GM21390 (cell line): ENCODE measurements around the gene SERPINE2.
"Not testable (repeated sequence)": the region's sequence is repeated elsewhere in the genome, so short reads cannot be mapped to it uniquely, and the experiment has no call there.

Experiments used
- ATAC-seq: cut with Tn5 transposase; IDR thresholded peaks from one replicate; pipeline ENCODE4 v1.9.1; 2021; ENCODE audit not compliant: unreplicated experiment

Gene SERPINE2

DNA sequence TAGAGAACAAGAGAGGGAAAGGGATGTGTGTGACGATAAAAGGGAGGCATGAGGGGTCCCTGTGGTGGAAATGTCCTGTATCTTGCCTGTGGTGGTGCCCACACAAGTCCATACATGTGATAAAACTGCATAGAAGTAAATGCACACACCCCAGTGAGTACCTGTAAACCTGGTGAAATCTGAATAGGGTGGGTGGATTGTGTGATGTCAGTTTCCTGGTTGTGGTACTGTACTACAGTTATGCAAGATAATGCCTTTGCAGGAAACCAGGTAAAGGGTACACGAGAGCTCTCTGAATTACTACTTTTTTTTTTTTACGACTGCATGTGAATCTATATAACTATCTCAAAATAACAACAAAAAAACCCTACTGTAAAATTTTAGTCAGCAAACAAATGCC is 22.1 kb downstream of the SERPINE2 start:
- no peak for ATAC-seq

DNA sequence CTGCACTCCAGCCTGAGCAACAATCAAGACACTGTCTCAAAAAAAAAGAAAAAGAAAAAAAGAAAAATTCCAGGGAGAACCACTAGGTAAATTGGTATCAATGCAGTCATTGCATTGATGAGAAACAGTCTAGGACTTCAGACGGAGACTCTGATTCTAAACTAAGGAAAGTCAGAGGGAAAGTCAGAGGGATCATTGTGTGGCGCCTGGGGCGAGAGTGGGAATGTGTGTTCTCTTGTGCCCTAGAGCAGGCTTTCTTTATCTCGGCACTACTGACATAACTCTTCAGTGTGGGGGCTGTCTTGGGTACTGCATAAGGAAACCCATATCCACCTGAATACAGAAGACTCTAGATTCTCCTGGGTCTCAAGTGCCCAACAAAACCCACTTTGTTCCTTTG is 24.8 kb downstream of the SERPINE2 start:
- ATAC-seq: no peak

DNA sequence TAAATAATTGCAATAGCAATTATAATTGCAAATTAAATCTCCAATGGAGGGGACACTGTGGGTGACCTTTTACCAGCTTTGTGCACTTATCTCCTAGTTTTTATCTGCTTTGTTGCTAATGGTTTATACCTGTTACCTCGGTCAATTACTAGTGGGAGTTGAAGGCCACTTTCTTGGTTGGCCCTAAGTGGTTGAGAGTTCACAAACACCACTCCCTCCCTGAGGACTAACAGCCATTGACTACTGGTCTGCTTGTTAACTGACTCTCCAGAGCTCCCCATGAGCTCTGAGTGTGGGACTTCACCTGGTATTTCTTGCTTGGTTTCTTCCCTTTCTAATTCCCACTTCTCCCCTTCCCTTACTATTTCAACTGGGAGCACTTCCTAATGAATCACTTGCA is 27.2 kb downstream of the SERPINE2 start:
- ATAC-seq: no peak

DNA sequence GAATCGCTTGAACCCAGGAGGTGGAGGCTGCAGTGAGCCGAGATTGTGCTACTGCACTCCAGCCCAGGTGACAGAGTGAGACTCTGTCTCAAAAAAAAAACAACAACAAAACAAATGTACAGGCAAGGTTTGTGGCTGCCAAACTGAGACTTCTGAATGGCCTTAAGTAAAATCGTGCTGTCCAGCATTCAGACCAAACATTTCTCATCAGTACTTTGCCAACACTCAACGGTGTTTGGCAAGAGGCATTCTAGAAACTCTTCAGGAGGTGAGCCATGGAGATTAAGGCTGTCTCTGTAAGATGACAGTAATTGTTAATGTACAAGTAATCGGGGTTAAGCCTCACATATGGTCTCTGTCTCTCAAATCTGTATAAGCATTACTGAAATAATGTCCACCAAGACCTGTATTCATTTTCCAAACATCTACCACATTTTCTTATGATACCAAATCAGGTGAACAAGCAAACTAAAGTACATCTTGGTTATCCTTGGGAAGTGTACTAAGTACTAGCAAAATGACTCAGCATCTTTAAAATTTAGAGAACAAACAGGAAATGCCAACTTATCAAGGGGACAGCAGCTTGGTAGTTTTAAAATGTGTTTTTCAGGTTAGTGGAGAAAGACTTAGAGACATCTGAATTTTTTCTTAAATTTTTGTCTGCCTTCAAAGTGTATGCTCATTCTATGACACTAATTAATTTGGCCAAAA is 29.3 kb downstream of the SERPINE2 start:
- ATAC-seq: no peak

DNA sequence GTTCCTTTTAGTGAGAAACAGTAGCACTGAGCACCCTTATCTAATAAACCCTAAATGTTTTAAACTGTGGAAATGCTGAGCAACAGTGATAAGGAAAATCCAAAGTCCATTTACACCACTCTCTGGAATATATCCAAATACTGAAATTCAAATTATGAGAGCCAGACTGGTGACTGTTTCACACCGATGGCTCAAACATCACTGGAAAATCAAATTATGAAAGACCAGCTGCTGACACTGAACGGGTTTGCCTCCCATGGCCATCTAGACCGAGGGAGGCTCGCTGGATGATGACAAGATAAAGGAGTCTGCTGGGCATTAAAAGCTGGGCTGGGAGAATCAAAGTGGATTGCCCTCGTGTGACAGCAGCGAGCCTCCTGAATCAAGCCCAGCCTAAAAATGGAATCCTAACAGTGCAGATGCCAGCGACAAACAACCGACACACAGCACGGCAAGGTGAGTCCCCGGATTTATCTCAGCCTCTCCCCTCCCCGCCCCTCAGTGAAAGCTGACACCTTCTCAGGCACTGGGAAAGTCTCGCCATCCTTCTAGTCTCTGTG is 30.3 kb downstream of the SERPINE2 start:
- ATAC-seq: no peak

DNA sequence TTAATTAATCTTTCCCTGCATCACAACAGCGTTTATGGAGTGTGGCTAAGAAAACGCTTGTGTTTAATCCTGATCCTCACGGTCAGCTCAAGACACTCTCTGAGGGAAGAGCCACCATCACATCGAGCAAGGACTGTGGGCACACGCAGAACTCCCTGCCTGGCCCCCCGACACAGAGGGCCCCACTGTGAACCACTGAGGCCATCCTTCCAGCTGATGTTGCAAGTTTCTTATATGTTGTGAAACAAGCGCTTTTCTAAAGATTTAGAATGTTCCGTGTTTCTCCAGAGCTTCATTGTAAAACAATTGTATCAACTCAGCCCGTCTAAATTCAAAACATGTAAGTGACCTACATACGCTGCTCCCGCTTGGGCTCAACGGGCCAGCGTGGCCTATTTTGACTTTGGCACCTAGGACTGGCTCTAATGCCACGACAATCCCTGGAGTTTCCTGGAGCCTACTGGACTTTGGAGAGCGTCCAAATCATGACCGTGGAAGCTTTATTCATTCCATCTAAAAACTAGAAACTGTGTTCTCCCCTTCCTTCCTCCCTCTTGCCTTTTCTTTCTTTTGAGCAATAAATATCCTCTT is 34.9 kb downstream of the SERPINE2 start:
- no peak for ATAC-seq

DNA sequence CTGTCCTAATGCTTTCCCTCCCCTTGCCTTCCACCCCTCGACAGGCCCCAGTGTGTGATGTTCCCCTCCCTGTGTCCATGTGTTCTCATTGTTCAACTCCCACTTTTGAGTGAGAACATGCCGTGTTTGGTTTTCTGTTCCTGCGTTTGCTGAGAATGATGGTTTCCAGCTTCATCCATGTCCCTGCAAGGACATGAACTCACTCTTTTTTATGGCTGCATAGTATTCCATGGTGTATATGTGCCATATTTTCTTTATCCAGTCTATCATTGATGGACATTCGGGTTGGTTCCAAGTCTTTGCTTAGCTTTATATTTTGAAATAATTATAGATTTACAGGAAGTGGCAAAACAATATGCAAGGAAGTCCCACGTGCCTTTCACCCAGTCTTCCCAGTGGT is 38.4 kb downstream of the SERPINE2 start:
- ATAC-seq: not testable (repeated sequence)

DNA sequence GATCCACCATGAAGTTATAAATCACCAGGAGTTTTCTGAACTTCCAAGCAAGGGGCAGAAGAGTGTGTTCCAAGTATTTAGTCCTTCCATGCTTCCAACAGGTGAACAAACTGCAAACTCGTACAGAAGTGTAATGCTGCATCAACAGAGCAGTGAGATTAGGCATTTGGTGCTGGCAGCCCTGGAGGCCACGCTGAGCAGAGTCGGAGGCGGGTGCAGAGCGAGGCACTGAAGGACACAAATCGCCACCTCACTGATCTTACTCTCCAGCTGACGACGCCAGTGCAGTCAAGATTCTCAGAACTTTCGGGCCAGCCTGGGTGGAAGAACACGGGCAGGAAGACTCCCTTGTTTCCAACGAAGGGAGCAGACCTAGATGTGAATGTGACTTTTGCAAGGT is 39.2 kb downstream of the SERPINE2 start:
- no peak for ATAC-seq

DNA sequence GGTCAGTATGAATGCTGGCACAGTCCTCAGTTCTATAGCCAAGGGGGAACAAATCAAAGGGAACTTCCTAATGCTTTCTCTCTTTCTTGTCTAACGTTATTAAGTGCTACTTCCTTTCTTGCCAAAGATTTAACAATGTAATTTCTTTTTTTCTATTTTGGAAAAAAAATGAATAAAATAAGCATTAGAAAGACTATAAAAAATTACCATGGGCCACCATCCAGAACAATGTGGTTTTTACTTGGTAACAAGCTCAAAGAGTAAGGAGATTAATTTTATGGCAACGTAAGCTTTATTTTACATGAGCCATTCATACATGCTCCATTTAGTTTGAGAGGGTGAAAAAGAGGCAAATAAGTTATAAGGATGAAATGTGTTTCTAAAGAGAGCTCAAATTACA is 40.1 kb downstream of the SERPINE2 start:
- ATAC-seq: no peak

DNA sequence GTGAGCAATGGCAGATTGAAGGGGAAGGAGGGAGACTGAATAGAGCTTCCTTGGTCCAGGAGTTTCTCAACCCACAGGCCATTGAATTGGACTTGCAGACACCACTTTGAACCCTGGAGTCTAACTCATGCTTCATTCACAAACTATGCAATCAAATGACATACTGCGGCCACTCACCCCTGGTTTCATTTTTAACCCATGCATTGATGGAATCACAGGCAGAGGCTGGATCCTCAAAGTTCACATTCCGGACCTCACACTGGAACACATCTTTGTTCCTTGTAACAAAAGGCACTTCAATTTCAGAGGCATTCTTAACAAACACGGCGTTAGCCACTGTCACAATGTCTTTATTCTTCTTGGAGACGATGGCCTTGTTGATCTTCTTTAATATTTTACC is 41.1 kb downstream of the SERPINE2 start:
- ATAC-seq: no peak

DNA sequence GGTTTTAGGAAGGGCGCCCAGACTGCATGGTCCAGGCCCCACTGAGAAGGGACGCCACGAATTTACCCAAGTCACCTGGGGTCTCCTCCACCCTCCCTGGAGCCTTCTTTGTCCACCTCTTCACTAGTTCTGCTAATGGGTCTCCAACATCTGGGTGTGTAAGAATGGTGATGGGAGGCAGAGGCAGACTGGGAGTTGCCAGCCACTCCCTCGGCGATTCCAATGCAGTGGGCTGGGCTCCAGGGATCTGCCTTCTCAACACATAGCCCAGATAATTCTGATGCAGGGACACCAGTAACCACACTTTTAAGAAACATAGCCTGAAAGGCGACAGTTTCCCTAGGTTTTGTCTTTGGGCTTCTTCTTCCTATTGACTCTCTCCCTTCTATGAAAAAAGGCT is 42.7 kb downstream of the SERPINE2 start:
- ATAC-seq: no peak

DNA sequence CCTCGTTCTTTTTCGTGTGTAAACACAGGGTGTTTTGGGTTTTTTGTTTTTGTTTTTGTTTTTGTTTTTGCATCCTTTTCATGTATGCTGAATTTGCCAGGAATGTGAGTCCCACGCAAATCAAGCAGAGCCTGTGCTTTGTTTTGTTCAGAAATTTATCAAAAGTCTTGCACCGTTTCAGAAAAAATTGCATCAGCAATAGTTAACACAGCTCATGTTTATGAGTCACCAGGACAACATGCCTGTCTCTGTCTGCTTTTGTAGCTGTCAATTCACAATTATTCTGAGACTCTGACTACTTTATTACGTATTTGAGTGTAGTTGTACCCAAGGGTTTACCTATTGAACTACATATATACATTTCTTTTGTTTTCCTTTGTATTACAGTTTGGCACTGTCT is 43.5 kb downstream of the SERPINE2 start:
- no peak for ATAC-seq

DNA sequence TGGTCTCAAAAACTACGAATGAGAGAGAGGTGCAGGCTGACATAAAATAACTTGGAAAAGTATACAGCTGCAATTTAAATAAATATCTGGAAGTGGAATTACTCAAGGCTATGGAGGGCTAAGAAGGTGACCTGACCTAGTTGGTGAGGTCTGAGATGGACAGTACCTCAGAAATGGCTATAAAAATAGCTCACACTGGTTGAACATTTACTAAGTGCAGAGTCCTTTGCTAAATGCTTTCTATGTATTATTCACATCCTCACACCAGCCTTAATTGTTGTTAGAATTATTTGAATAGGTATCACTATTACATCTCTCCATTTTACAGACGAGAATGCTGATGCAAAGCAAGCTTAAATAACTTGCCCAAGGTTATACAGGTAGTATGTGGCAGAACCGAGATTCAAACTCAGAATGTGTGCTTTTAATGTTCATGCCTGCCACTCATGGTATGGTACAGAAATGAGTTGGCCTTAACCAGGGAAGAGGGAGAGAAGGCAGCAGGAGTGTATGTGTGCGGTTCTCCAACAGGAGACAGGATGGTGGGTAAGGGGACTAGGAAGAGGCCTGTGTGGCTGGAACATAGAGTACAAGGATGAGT is 44.4 kb downstream of the SERPINE2 start:
- ATAC-seq: no peak

DNA sequence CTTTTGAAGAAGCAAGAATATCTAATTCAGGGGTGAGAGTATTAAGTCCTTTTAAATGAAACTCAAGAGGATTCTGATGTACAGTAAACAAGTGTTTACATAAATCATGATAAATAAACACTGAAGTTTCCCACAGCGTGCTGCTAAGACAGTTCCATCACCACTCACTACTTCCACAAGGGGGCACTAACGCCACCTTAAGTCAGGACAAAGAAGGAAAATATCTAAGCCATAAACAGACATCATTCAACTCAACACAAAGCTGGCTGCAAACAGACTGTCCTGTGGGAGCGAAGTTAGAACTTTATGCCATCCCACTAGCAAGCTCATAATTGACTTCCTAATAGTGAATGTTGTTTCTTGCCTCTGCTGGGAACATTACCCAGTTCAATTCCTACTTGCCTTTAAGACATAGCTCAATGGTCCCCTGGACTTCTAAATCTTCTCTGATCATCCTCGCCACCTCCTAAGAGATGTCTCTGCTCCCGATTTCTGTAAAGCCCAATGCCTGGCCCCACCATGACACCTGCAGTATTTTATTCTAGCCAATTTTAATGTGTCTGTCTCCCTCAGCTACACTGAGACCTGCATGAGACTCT is 45.4 kb downstream of the SERPINE2 start:
- ATAC-seq: peak; percentile 83

DNA sequence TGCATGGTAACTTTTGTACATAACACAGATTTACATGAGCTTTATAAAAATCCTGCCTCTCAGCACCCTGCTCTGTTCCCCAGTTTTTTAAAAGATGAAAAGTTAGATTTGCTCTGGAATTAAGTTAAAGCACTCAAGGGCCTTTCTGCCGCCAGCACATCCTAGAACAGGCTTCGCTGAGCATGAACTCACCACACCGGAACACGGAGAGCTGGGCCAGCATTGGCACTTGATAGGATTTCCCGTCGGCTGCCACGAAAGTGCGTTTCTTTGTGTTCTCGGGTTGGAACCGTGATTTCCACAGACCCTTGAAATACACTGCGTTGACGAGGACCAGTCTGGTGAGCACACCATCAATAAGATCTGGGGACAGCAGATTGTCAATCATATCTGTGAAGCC is 47.5 kb downstream of the SERPINE2 start:
- no peak for ATAC-seq

DNA sequence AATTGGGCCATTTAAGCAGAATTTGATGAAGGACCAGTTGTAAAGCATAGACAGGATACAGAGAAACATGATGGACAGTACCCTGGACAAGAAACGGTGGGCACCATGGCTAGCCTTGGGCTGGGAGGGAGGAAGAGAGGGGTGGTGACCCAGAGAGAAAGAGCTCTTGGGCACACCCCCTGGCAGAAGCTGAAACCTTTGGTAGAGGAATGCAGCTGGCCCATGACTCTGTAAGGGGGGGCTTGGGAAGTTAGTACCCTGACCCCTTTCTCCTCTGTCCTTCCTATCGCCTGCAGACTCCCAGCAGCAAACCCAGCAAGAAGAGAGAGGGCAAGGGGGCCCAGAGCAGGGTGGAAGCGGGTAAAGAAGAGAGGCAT is 49.2 kb downstream of the SERPINE2 start:
- no peak for ATAC-seq

DNA sequence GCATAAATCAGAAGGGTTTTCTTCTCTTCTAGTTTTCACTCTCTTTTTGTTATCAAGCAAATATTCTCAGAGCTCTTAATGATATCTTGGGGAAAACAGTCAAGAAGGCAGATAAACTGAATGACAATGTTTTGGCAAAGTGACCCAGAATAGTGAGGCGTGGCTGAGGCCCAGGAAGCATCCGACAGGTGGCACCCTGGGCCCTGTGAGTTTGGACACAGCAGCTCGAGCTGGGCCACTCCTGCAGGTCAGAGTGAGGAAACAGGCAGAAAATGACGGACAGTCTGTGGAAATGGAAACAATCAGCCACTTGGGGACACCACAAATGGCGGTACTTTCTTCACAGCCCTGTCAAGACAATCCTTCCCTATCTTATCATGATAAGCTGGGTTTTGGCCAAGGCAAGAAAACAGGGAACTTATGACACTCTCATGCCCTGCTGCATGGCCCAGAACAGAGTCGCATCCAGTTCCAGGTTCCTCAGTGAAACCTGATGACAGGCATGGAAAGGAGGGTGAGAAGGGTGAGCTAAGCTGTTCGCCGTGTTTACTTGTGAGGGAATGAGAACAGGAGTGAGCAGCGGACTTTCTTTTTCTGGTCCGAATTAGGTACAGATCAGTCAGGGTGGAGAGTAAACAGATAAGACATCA is 49.8 kb downstream of the SERPINE2 start:
- no peak for ATAC-seq

DNA sequence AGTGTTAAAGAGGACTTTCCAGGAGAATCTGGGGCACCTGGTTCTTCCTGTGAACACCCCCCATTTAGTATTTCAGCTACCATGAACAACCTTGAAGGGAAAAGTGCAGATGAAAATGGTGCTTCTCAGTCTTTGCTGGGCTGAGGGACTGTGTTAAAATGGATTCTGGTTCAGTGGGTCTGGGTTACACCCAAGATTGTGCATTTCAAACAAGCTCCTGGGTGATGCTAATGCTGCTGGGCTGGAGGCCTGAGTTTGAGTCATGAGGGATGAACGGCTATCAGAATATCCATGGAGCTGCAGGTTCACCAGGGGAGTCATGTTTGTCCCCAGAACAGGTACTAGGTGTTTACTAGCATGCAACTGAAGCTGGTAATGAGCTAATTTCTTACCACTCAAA is 57.8 kb downstream of the SERPINE2 start:
- ATAC-seq: no peak

DNA sequence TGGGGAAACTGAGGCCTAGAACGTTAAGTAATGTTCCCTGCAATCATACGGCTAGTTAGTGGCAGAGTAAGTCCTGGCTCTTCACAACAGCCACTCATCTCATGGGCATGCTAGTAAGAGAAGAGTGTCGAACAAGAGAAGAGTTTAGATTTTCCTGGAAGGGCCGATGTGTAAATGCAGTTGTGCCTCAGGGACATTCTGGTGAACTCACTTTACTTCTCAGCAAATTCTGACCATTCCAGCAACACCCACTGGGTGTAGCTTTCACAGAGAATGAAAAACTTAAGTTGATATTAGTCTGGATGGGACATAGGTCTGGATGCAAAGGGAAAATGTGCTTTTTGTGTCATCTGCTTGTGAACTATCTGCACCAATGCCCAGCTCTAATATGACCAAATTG is 58.3 kb downstream of the SERPINE2 start:
- no peak for ATAC-seq

DNA sequence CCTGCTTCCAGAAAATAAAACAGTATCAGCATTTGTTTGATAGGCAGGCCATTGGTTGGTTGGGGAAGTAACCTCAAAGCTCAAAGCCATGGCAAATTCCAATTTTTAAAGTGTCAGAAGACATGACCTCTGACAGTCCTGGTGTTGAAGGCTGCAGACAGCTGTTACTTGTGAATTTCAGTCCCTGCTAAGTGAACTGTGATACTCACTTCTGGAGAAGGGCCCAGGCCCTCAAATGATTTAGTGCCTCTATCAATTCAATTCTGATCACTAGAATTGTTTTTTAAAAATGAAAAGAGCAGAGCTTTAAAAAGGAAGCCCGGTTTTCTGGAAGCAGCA is 58.7 kb downstream of the SERPINE2 start:
- ATAC-seq: no peak

DNA sequence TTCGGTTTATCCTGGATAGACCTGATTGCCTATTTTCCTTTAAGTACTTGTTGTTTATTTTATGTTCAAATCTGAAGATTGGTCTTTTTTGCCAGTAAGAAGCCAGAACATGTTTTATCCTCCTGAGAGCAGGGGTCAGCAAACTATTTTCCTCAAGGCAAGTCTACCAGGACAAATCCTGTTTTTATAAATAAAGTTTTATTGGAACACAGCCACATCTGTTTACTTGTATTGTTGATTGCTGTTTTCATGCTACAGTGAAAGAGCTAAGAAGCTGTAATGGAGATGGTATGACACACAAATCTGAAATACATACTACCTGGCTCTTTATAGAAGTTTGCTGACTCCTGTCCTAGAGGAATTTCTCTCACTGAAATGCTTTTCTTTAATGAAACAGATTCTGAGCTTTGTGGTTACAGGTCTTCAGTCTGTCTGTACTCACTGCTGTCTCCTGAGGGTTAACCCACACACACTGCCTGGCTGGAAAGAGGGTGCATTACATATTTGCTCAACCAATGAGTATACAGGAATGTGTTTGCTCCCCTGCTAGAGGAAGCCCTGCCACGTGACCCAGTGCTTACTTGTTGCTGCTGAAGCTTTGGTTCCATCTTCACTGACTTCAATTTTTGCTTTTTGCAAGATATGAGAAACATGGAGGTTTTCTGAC is 59.2 kb downstream of the SERPINE2 start:
- ATAC-seq: no peak
